IMR-90 (cell line): Measurements from ENCODE around the gene FUCA2. TPM values are rescaled to one million over a fixed set of nuclear protein-coding genes. Genes with fewer than 3 reads are reported as not detected.

Source experiments
- ATAC-seq: fragments of 200-7000 bp; cut with Tn5 transposase; 2 replicates; pipeline ENCODE4 v1.9.1; 2020; ENCODE audit warnings: low read depth, mild to moderate bottlenecking, moderate library complexity
- BruUV-seq: library from RNA; stranded (reverse); fragments of 400-500 nt; replicated peaks from 2 replicates; lab custom pipeline; 2021; lab: Mats Ljungman, UMichigan
- CTCF ChIA-PET: fragments of 300-600 bp; formaldehyde crosslinking; extraction: SDS; loops from one replicate; lab custom pipeline; 2021; ENCODE audit warnings: antibody characterized with exemption; lab: Yijun Ruan, JAX
- POLR2A ChIA-PET: fragments of 300-600 bp; sonication (Branson Sonifier 250); formaldehyde crosslinking; loops from one replicate; lab custom pipeline; 2022; ENCODE audit warnings: antibody characterized with exemption; ENCODE audit not compliant: unreplicated experiment; lab: Charles Lee
- DNase-seq: peaks from one replicate; pipeline ENCODE4 v3.0.0; 2013
- H2AFZ ChIP-seq: replicated peaks from 2 replicates; pipeline ENCODE3; 2013; ENCODE audit warnings: low read length, mild to moderate bottlenecking; ENCODE audit not compliant: poor library complexity
- H2AK5ac ChIP-seq: 2 replicates; pipeline ENCODE4 v1.6.1; 2013; ENCODE audit warnings: low read depth, low read length, inconsistent platforms
- H2AK9ac ChIP-seq: replicated peaks from 2 replicates; pipeline ENCODE3; 2013; ENCODE audit warnings: mild to moderate bottlenecking, low read depth, low read length, moderate library complexity; ENCODE audit not compliant: poor library complexity
- H2BK120ac ChIP-seq: 2 replicates; pipeline ENCODE4 v1.6.1; 2013; ENCODE audit warnings: low read depth, low read length, inconsistent platforms
- H2BK15ac ChIP-seq: 3 replicates; pipeline ENCODE4 v1.6.1; 2013; ENCODE audit warnings: low read depth, low read length, inconsistent platforms
- H2BK20ac ChIP-seq: 2 replicates; pipeline ENCODE4 v1.6.1; 2013; ENCODE audit warnings: low read depth, mild to moderate bottlenecking, inconsistent platforms, low read length, moderate library complexity
- H2BK5ac ChIP-seq: 2 replicates; pipeline ENCODE4 v1.6.1; 2013; ENCODE audit warnings: mild to moderate bottlenecking, low read depth, low read length, inconsistent platforms; ENCODE audit not compliant: poor library complexity, severe bottlenecking
- H3K14ac ChIP-seq: replicated peaks from 2 replicates; pipeline ENCODE4 v1.6.1; 2013; ENCODE audit warnings: low read depth, low read length, inconsistent platforms
- H3K18ac ChIP-seq: 2 replicates; pipeline ENCODE4 v1.6.1; 2013; ENCODE audit warnings: low read depth, low read length, control low read depth
- H3K23ac ChIP-seq: 2 replicates; pipeline ENCODE4 v1.6.1; 2013; ENCODE audit warnings: low read depth, low read length, inconsistent platforms
- H3K27ac ChIP-seq: 2 replicates; pipeline ENCODE4 v1.5.1; 2013; ENCODE audit warnings: mild to moderate bottlenecking, control low read depth, low read length; ENCODE audit not compliant: insufficient read depth
- H3K27me3 ChIP-seq: 2 replicates; pipeline ENCODE4 v1.6.1; 2013; ENCODE audit warnings: low read length; ENCODE audit not compliant: control insufficient read depth, insufficient read depth
- H3K36me3 ChIP-seq: 2 replicates; pipeline ENCODE4 v1.6.1; 2013; ENCODE audit warnings: low read length, mixed read lengths; ENCODE audit not compliant: control insufficient read depth, insufficient read depth
- H3K4ac ChIP-seq: 2 replicates; pipeline ENCODE4 v1.6.1; 2013; ENCODE audit warnings: low read depth, low read length, inconsistent platforms
- H3K4me1 ChIP-seq: 2 replicates; pipeline ENCODE4 v1.6.1; 2013; ENCODE audit warnings: low read length, mixed read lengths; ENCODE audit not compliant: control insufficient read depth, insufficient read depth
- H3K4me2 ChIP-seq: 2 replicates; pipeline ENCODE4 v1.6.1; 2013; ENCODE audit warnings: low read depth, mild to moderate bottlenecking, control low read depth, low read length, moderate library complexity
- H3K4me3 ChIP-seq: 2 replicates; pipeline ENCODE4 v1.5.1; 2013; ENCODE audit warnings: low read depth, mild to moderate bottlenecking, control low read depth, low read length, moderate library complexity; ENCODE audit not compliant: insufficient read depth
- H3K56ac ChIP-seq: 2 replicates; pipeline ENCODE4 v1.6.1; 2013; ENCODE audit warnings: low read length, inconsistent platforms; ENCODE audit not compliant: insufficient read depth; ENCODE audit errors: extremely low read depth
- H3K79me1 ChIP-seq, 2 experiments: 2 replicates each; pipeline ENCODE4 v1.6.1; 2013; ENCODE audit warnings: low read length in 2 of 2, inconsistent platforms in 1 of 2, low read depth in 1 of 2
- H3K9ac ChIP-seq: 2 replicates; pipeline ENCODE4 v1.6.1; 2013; ENCODE audit warnings: low read depth, low read length, control low read depth
- H3K9me1 ChIP-seq: 2 replicates; pipeline ENCODE4 v1.6.1; 2013; ENCODE audit warnings: low read length, inconsistent platforms; ENCODE audit not compliant: insufficient read depth
- H3K9me3 ChIP-seq: 2 replicates; pipeline ENCODE4 v1.6.1; 2013; ENCODE audit warnings: low read length; ENCODE audit not compliant: control insufficient read depth, insufficient read depth
- H4K20me1 ChIP-seq: 2 replicates; pipeline ENCODE4 v1.6.1; 2013; ENCODE audit warnings: low read length, inconsistent platforms; ENCODE audit not compliant: insufficient read depth
- H4K5ac ChIP-seq: 2 replicates; pipeline ENCODE4 v1.6.1; 2013; ENCODE audit warnings: mild to moderate bottlenecking, low read depth, low read length, control low read depth
- H4K8ac ChIP-seq, 2 experiments: 2 replicates each; pipeline ENCODE4 v1.6.1; 2013; ENCODE audit warnings: low read depth in 2 of 2, low read length in 2 of 2, control low read depth in 1 of 2, inconsistent platforms in 1 of 2
- H4K91ac ChIP-seq: 2 replicates; pipeline ENCODE4 v1.6.1; 2013; ENCODE audit warnings: low read depth, low read length, inconsistent platforms; ENCODE audit not compliant: insufficient read depth
- BHLHE40 ChIP-seq: fragments of 150-350 bp; IDR thresholded peaks from 2 replicates; pipeline ENCODE4 v1.6.1; 2016; ENCODE audit warnings: mild to moderate bottlenecking, low read depth, low read length
- CTCF ChIP-seq: conservative IDR thresholded peaks from 2 replicates; pipeline ENCODE4 v1.5.1; 2012; ENCODE audit warnings: mild to moderate bottlenecking, low read depth, low read length, improper control_type of control experiment
- ELK1 ChIP-seq: fragments of 150-350 bp; IDR thresholded peaks from 2 replicates; pipeline ENCODE4 v1.6.1; 2016; ENCODE audit warnings: low read depth, mild to moderate bottlenecking, low read length, moderate library complexity, borderline replicate concordance
- MAFK ChIP-seq: IDR thresholded peaks from 2 replicates; pipeline ENCODE4 v1.6.1; 2012; ENCODE audit warnings: low read depth, low read length, improper control_type of control experiment
- MXI1 ChIP-seq: IDR thresholded peaks from 2 replicates; pipeline ENCODE4 v1.6.1; 2012; ENCODE audit warnings: low read depth, mild to moderate bottlenecking, low read length, moderate library complexity, borderline replicate concordance
- POLR2A ChIP-seq: IDR thresholded peaks from 2 replicates; pipeline ENCODE4 v1.6.1; 2012; ENCODE audit warnings: mild to moderate bottlenecking, low read depth, low read length
- SMC3 ChIP-seq: fragments of 150-350 bp; IDR thresholded peaks from 2 replicates; pipeline ENCODE4 v1.6.1; 2016; ENCODE audit warnings: low read depth, mild to moderate bottlenecking, antibody characterized with exemption, low read length, moderate library complexity
- WGBS, 2 experiments: methylation state at CpG; one replicate each; pipeline versions ENCODE4 v1.1.5 to v1.1.7; 2013; ENCODE audit warnings: missing lambda C conversion rate in 2 of 2; ENCODE audit not compliant: insufficient read length in 1 of 2; ENCODE audit errors: extremely low coverage in 2 of 2; 5-methylcytosine and 5-hydroxymethylcytosine counted together
- dilution Hi-C: fragments of 300-500 bp; cut with HindIII; formaldehyde crosslinking; loops from one replicate; pipeline ENCODE4 v1.14.3; 2018; ENCODE audit warnings: low sequenced_read_pairs; ENCODE audit not compliant: unreplicated experiment
- in situ Hi-C: fragments of 300-500 bp; cut with MboI; formaldehyde crosslinking; loops from 3 replicates; pipeline ENCODE4 v1.14.3; 2019; ENCODE audit warnings: low sequenced_read_pairs, inconsistent platforms, mixed read lengths
- intact Hi-C: fragments of 100-400 bp; cut with micrococcal nuclease; formaldehyde crosslinking; loops from 2 replicates; pipeline ENCODE4 v1.10.0; 2022
- polyA plus RNA-seq, 3 experiments: library from polyadenylated mRNA; depleted of rRNA; stranded (reverse); fragments of >200 nt; gene quantifications; 2 replicates each; pipeline ENCODE4 v1.2.3, GENCODE V29; 2012; ENCODE audit warnings: low replicate concordance in 1 of 3
- total RNA-seq: library from RNA; depleted of rRNA; stranded (reverse); fragments of >200 nt; gene quantifications from 2 replicates; pipeline ENCODE4 v1.2.3, GENCODE V29; 2012

FUCA2 gene
- total and polyA plus RNA-seq, 2 of the 4 experiments (the other 2 are of a cell fraction): 44.1 to 47.4 TPM

- peak overlapping the region; percentile 70 to 76 for H4K8ac ChIP-seq
- peak overlapping the region; percentile 74 for H2BK120ac ChIP-seq
- H3K4ac ChIP-seq: peak overlapping the region; percentile 78
- H3K9ac ChIP-seq: peak overlapping the region; percentile 87
- peak overlapping the region; percentile 43; the same call in 1 of the 3 replicates for H2BK15ac ChIP-seq
- H2BK5ac ChIP-seq: peak overlapping the region; percentile 16
- H4K91ac ChIP-seq: peak overlapping the region; percentile 49
- no peaks in the 10 kb centered on the region for H4K20me1 ChIP-seq
- WGBS, 2 experiments: no CpG with 5 or more reads among the region's 19 CpGs
- H3K14ac ChIP-seq: peak overlapping the region; percentile 35
- peak overlapping the region; percentile 91 for H3K23ac ChIP-seq
- H3K9me1 ChIP-seq: no peaks in the 10 kb centered on the region
- peak overlapping the region; percentile 42; the same call in 1 of the 2 replicates for H2BK20ac ChIP-seq
- no peaks in the 10 kb centered on the region for H3K27me3 ChIP-seq
- peaks cover 7% of the 10 kb centered on the region for H3K4me1 ChIP-seq
- peak overlapping the region; percentile 81 for H2AK9ac ChIP-seq
- H3K9me3 ChIP-seq: no peaks in the 10 kb centered on the region
- peak overlapping the region; percentile 93 for H2AFZ ChIP-seq
- peak overlapping the region; percentile 61; the same call in 1 of the 2 replicates for H2AK5ac ChIP-seq
- peak overlapping the region; percentile 89 for H3K56ac ChIP-seq
- ChIA-PET POLR2A (interaction anchor here (0.6 kb wide), 2 partner anchors 297 to 1185 kb away, joined by 4 to 5 read pairs; no protein-coding TSS in a partner anchor), CTCF (no interaction called here)
- peak overlapping the region; percentile 71 for H3K27ac ChIP-seq
- H4K5ac ChIP-seq: peak overlapping the region; percentile 41
- peaks cover 15 to 41% of the 10 kb centered on the region in 2 experiments for H3K79me1 ChIP-seq
- no peak for TF ChIP-seq SMC3
- TF ChIP-seq BHLHE40: peak; percentile 68; the same call in 1 of the 2 replicates
- no peak for TF ChIP-seq MXI1
- no peak for TF ChIP-seq ELK1
- no peak for TF ChIP-seq POLR2A
- no peak for TF ChIP-seq MAFK
- TF ChIP-seq CTCF: no peak
- H3K18ac ChIP-seq: peak overlapping the region; percentile 30
- peak overlapping the region; percentile 75 for H3K4me3 ChIP-seq
- intact Hi-C loops (loop anchor here (5.0 to 10.0 kb wide), 2 partner anchors 107 to 565 kb away; no protein-coding TSS in a partner anchor), dilution Hi-C loops (no loop called here), in situ Hi-C loops (no loop called here)
- peak overlapping the region; percentile 99 for H3K4me2 ChIP-seq
- BruUV-seq: no TSS peak
- DNase-seq (peak; percentile 23), ATAC-seq (peak; percentile 6)
- H3K36me3 ChIP-seq: peaks cover 2% of the 10 kb centered on the region; the same call in 1 of the 2 replicates
Observed at GRCh38 chr6:143449714-143450452, 61.6 kb downstream of the FUCA2 start.
